Measurements from ENCODE around the gene DUSP22. TPM values are rescaled to one million over a fixed set of nuclear protein-coding genes. Genes with fewer than 3 reads are reported as not detected.

Gene DUSP22
- total and polyA plus RNA-seq, 2 experiments from 2014 or later: 24.2 to 26.3 TPM

- H2AFZ ChIP-seq: no peak overlapping the region
- no peaks in the 10 kb centered on the region for H3K9me3 ChIP-seq (ENCODE audit: low read depth)
- no peak for DNase-seq (ENCODE audit: low spot score)
- H4K20me1 ChIP-seq (ENCODE audit: insufficient read depth, poor library complexity, severe bottlenecking): no peaks in the 10 kb centered on the region
- no peaks in the 10 kb centered on the region for H3K9me2 ChIP-seq (replicated peaks; ENCODE audit: insufficient read depth)
- no peaks in the 10 kb centered on the region for H3K4me1 ChIP-seq (ENCODE audit: insufficient read depth)
- H3K27me3 ChIP-seq: peaks cover 2% of the 10 kb centered on the region
- no peak overlapping the region for H3K4me2 ChIP-seq
- no peaks in the 10 kb centered on the region for H3K79me2 ChIP-seq
- H3K27ac ChIP-seq: no peak overlapping the region
- no peaks in the 10 kb centered on the region for H3K36me3 ChIP-seq (replicated peaks; ENCODE audit: insufficient read depth, low read depth)
- no peak overlapping the region for H3K4me3 ChIP-seq
- TF ChIP-seq CTCF (IDR thresholded peaks at IDR 0.05; ENCODE audit: poor library complexity) (no peak), EZH2phosphoT487 (IDR thresholded peaks at IDR 0.05; ENCODE audit: low read depth, severe bottlenecking, unreplicated experiment) (no peak), EZH2 (IDR thresholded peaks at IDR 0.05; ENCODE audit: borderline replicate concordance) (no peak)
- 83% methylated on average over 5 of the region's 5 CpGs for WGBS (ENCODE audit: low lambda C conversion rate, missing lambda C conversion rate)
These were observed 33.0 kb upstream of the DUSP22 start for GRCh38 chr6:259316-259715.

GRCh38 chr6:259901-260508 lies 32.3 kb upstream of the DUSP22 start:
- Histone ChIP-seq H3K27ac (no peak overlapping the region), H2AFZ (no peak overlapping the region), H3K79me2 (no peaks in the 10 kb centered on the region), H3K9me2 (replicated peaks; ENCODE audit: insufficient read depth) (no peaks in the 10 kb centered on the region), H3K4me1 (ENCODE audit: insufficient read depth) (no peaks in the 10 kb centered on the region), H3K36me3 (replicated peaks; ENCODE audit: insufficient read depth, low read depth) (no peaks in the 10 kb centered on the region), H3K9me3 (ENCODE audit: low read depth) (no peaks in the 10 kb centered on the region), H3K4me3 (no peak overlapping the region), H3K4me2 (no peak overlapping the region), H3K27me3 (peaks cover 2% of the 10 kb centered on the region), H4K20me1 (ENCODE audit: insufficient read depth, poor library complexity, severe bottlenecking) (no peaks in the 10 kb centered on the region)
- 69% methylated on average over 5 of the region's 5 CpGs for WGBS (ENCODE audit: low lambda C conversion rate, missing lambda C conversion rate)
- TF ChIP-seq EZH2 (IDR thresholded peaks at IDR 0.05; ENCODE audit: borderline replicate concordance) (no peak), CTCF (IDR thresholded peaks at IDR 0.05; ENCODE audit: poor library complexity) (no peak), EZH2phosphoT487 (IDR thresholded peaks at IDR 0.05; ENCODE audit: low read depth, severe bottlenecking, unreplicated experiment) (no peak)
- no peak for DNase-seq (ENCODE audit: low spot score)

- 81% methylated on average over 2 of the region's 2 CpGs for WGBS (ENCODE audit: low lambda C conversion rate, missing lambda C conversion rate)
- H4K20me1 ChIP-seq (ENCODE audit: insufficient read depth, poor library complexity, severe bottlenecking): no peaks in the 10 kb centered on the region
- H2AFZ ChIP-seq: no peak overlapping the region
- DNase-seq (ENCODE audit: low spot score): no peak
- H3K9me3 ChIP-seq (ENCODE audit: low read depth): no peaks in the 10 kb centered on the region
- H3K4me3 ChIP-seq: no peak overlapping the region
- no peaks in the 10 kb centered on the region for H3K36me3 ChIP-seq (replicated peaks; ENCODE audit: insufficient read depth, low read depth)
- TF ChIP-seq EZH2 (IDR thresholded peaks at IDR 0.05; ENCODE audit: borderline replicate concordance) (no peak), CTCF (IDR thresholded peaks at IDR 0.05; ENCODE audit: poor library complexity) (no peak), EZH2phosphoT487 (IDR thresholded peaks at IDR 0.05; ENCODE audit: low read depth, severe bottlenecking, unreplicated experiment) (no peak)
- H3K79me2 ChIP-seq: no peaks in the 10 kb centered on the region
- no peaks in the 10 kb centered on the region for H3K4me1 ChIP-seq (ENCODE audit: insufficient read depth)
- H3K27me3 ChIP-seq: peaks cover 2% of the 10 kb centered on the region
- no peak overlapping the region for H3K27ac ChIP-seq
- no peak overlapping the region for H3K4me2 ChIP-seq
- no peaks in the 10 kb centered on the region for H3K9me2 ChIP-seq (replicated peaks; ENCODE audit: insufficient read depth)
These were observed 27.7 kb upstream of the DUSP22 start for GRCh38 chr6:264626-265025.

All from hepatocyte (in vitro differentiated cells).